Esophagus squamous epithelium (tissue), 5 donors: ENCODE results near the gene ANKFN1. TPM values are rescaled to one million over a fixed set of nuclear protein-coding genes. Genes with fewer than 3 reads are reported as not detected.

ENCODE experiments used
- DNase-seq: peaks from one replicate; lab custom pipeline; 2025; lab: John Stamatoyannopoulos, UW
- H3K27ac ChIP-seq, 4 donors: fragments of 200-600 bp; sonication (generic); one replicate each; pipeline ENCODE4 v1.5.1; 2016 to 2019; ENCODE audit warnings: mild to moderate bottlenecking in 1 of 4
- H3K27me3 ChIP-seq, 4 donors: fragments of 200-600 bp; sonication (generic); 1 replicate in 3 of 4; 2 replicates in 1 of 4; pipeline versions ENCODE4 v1.5.1 to v1.6.0; 2017 to 2021; ENCODE audit warnings: antibody characterized with exemption in 1 of 4
- H3K36me3 ChIP-seq, 3 donors: fragments of 200-600 bp; sonication (generic); one replicate each; pipeline ENCODE4 v1.5.1; 2016 to 2019
- H3K4me1 ChIP-seq, 3 donors: fragments of 200-600 bp; sonication (generic); one replicate each; pipeline ENCODE4 v1.5.1; 2017 to 2019
- H3K4me3 ChIP-seq, 4 donors: fragments of 200-600 bp; sonication (generic); 1 replicate in 3 of 4; 2 replicates in 1 of 4; pipeline ENCODE4 v1.5.1; 2016 to 2019; ENCODE audit warnings: mild to moderate bottlenecking in 2 of 4, moderate library complexity in 1 of 4
- H3K9me3 ChIP-seq, 3 donors: fragments of 200-600 bp; sonication (generic); one replicate each; pipeline ENCODE4 v1.5.1; 2016 to 2019
- POLR2A ChIP-seq, 4 donors: fragments of 450-650 bp; IDR thresholded peaks; one replicate each; pipeline ENCODE4 v1.6.1; 2017; ENCODE audit warnings: antibody characterized with exemption in 4 of 4, mild to moderate bottlenecking in 4 of 4, moderate library complexity in 3 of 4
- WGBS, 2 donors: methylation state at CpG; one replicate each; pipeline ENCODE4 v1.1.5; 2018; 5-methylcytosine and 5-hydroxymethylcytosine counted together
- intact Hi-C: fragments of 100-400 bp; cut with DNase I; formaldehyde crosslinking; loops from one replicate; pipeline ENCODE4 v1.15.0; 2022
- total RNA-seq, 4 donors: library from RNA; depleted of rRNA; stranded (reverse); fragments of >200 nt; gene quantifications; one replicate each; pipeline ENCODE4 v1.1.0, GENCODE V29; 2016
- TF ChIP-seq, protein P1 (sequence below), 6 experiments: fragments of 450-650 bp in 4 of 6; fragments of 200-600 bp in 2 of 6; sonication (generic) in 2 of 6; IDR thresholded peaks; one replicate each; pipeline ENCODE4 v1.5.1; 2016 to 2019; ENCODE audit warnings: antibody characterized with exemption in 6 of 6, mild to moderate bottlenecking in 4 of 6, moderate library complexity in 4 of 6
- donor health status: DM: yes; HTN: yes; CAD: no.

ANKFN1 gene
- total RNA-seq, 4 donors from 2014 or later: under 0.01 to 0.31 TPM; not detected in 2

DNA sequence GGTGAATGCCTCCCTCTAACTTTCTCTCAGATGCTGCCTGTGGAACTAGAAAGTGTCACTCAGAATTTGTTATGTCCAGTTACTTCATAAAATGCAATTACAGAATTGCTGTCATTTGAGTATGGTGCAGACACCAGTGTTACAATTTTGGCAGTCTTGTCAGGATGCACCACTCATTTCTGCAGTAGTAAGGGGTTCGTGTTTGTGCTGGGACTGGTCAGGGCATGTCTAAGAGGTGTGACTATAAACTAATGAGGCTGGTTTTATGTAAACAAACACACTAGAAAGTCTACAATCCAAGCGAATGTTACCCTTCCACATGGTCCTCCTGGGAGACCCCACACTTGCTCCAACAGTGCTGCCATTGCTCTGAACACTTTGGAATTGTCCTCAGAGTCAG lies 206.2 kb downstream of the ANKFN1 start:
- Histone ChIP-seq H3K27ac (no peak overlapping the region), H3K4me3 (no peak overlapping the region), H3K4me1 (no peaks in the 10 kb centered on the region), H3K36me3 (no peaks in the 10 kb centered on the region), H3K9me3 (no peaks in the 10 kb centered on the region), H3K27me3 (no peaks in the 10 kb centered on the region)
- TF ChIP-seq, protein P1, sequence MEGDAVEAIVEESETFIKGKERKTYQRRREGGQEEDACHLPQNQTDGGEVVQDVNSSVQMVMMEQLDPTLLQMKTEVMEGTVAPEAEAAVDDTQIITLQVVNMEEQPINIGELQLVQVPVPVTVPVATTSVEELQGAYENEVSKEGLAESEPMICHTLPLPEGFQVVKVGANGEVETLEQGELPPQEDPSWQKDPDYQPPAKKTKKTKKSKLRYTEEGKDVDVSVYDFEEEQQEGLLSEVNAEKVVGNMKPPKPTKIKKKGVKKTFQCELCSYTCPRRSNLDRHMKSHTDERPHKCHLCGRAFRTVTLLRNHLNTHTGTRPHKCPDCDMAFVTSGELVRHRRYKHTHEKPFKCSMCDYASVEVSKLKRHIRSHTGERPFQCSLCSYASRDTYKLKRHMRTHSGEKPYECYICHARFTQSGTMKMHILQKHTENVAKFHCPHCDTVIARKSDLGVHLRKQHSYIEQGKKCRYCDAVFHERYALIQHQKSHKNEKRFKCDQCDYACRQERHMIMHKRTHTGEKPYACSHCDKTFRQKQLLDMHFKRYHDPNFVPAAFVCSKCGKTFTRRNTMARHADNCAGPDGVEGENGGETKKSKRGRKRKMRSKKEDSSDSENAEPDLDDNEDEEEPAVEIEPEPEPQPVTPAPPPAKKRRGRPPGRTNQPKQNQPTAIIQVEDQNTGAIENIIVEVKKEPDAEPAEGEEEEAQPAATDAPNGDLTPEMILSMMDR (IDR thresholded peaks at IDR 0.05): no peak
- no peak for TF ChIP-seq POLR2A (IDR thresholded peaks at IDR 0.05)
- WGBS, 2 donors: 9 to 11% methylated on average over 2 of the region's 2 CpGs
- intact Hi-C loops: no loop called here
- no peak for DNase-seq

DNA sequence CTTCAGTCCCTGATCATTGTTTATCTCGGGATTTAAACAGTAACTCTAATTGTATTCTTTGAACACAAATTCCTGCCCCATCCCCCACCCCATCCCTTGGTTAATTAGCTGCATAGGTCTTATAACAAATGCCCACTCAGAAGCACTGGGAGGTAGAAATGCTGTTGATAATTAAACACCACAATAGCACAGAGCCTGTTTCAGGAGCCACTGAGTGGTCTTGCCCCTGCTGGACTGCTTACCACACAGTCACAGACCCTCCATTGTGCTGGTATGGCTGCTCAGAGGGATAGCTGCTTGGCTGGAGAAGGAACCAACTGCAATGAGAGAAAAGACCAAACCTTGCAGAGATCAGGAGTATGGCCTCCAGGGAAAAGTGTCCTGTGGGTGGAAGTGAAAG lies 214.1 kb downstream of the ANKFN1 start:
- H3K27ac ChIP-seq: no peak overlapping the region
- DNase-seq: no peak
- no peak overlapping the region for H3K4me3 ChIP-seq
- no peaks in the 10 kb centered on the region for H3K27me3 ChIP-seq
- H3K4me1 ChIP-seq: no peaks in the 10 kb centered on the region
- H3K9me3 ChIP-seq: no peaks in the 10 kb centered on the region
- no peaks in the 10 kb centered on the region for H3K36me3 ChIP-seq
- intact Hi-C loops: no loop called here
- TF ChIP-seq POLR2A (IDR thresholded peaks at IDR 0.05): no peak
- TF ChIP-seq, protein P1 (IDR thresholded peaks at IDR 0.05): no peak
- WGBS, 2 donors: 44 to 50% methylated on average over 1 of the region's 1 CpG

DNA sequence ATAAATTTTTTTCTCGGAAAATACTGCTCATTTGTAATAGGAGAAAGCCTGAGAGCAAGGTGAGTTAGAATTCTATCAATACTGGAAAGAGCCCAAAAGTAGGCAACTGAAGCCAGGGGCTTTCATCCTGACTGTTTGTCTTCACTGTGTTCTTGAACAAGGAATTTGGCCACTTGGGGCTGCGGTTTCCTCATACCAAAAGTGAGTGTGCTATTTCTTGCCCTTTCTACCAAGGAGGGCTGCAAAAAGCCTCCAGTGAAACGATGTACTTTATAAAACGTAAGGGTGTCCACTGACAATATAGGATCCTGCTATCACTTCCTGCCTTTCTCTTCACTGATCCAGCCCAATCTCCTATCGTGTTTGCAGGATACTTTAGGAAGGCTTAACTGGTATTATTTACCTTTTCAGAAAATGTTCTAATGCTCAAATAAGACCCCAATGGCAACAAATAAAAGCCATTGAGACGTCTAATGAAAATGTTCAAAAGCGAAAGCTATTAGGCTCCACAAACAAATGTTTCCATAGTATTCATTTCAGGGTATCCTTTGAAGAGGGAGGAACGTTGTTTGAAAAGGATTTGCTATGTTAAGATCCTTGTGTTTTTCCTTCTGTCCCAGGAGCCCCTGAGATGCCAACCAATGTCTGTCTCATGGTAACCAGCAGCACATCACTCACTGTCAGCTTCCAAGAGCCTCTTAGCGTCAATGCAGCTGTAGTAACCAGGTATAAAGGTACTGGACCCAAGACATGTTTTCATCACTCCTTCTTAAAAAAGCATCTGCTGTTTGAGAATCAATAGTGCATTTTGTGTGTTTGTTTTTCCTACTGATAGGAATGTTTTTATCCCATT lies 220.9 kb downstream of the ANKFN1 start:
- 33 to 41% methylated on average over 9 of the region's 9 CpGs for WGBS, 2 donors
- no peaks in the 10 kb centered on the region for H3K9me3 ChIP-seq
- intact Hi-C loops: no loop called here
- DNase-seq: no peak
- no peaks in the 10 kb centered on the region for H3K4me1 ChIP-seq
- no peaks in the 10 kb centered on the region for H3K36me3 ChIP-seq
- H3K27me3 ChIP-seq: no peaks in the 10 kb centered on the region
- H3K27ac ChIP-seq: no peak overlapping the region
- no peak overlapping the region for H3K4me3 ChIP-seq
- TF ChIP-seq POLR2A (IDR thresholded peaks at IDR 0.05): no peak
- TF ChIP-seq, protein P1 (IDR thresholded peaks at IDR 0.05): no peak

DNA sequence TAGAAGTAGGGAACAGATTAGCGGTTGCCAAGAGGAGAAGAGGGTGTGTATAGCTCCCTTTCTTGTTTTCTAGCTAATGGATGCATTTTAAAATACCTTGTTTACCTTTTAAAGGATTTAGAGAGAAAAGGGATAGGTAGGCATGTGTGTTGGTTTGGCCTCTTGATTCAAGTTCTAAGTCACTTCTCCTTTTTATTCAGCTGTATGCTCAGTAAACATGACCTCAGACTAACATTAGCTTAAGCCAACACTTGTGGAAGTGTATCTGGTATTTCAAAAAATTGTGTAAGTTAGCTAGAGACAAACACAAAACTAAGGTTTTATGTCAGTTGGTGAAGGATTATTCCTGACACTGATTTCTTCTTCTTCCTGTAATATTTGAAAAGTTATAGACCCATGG lies 236.1 kb downstream of the ANKFN1 start:
- WGBS, 2 donors: 67 to 74% methylated on average over 1 of the region's 1 CpG
- no peak for DNase-seq
- H3K27ac ChIP-seq: no peak overlapping the region

DNA sequence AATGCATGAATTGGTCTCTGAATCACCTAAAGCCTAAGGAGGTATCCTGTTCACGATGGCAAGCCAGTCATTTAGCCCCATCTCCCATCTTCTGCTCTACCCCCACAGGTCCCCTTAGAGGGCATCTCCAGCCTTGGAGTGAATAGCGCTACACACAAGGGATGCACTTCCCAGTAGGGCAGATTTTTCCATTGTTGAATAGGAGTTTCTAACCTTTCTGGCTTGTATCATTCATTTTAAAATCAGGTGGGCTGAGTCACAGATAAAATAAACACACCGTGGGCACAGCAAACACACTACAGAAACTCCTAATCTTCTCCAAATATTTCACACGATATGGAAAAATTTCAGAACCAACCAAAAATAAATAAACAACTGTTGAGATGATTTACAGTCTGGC lies 239.0 kb downstream of the ANKFN1 start:
- no peaks in the 10 kb centered on the region for H3K36me3 ChIP-seq
- H3K9me3 ChIP-seq: no peaks in the 10 kb centered on the region
- TF ChIP-seq, protein P1 (IDR thresholded peaks at IDR 0.05): no peak
- no peak for TF ChIP-seq POLR2A (IDR thresholded peaks at IDR 0.05)
- intact Hi-C loops: no loop called here
- H3K27ac ChIP-seq: no peak overlapping the region
- H3K4me1 ChIP-seq: no peaks in the 10 kb centered on the region
- DNase-seq: no peak
- 48 to 53% methylated on average over 4 of the region's 4 CpGs for WGBS, 2 donors
- H3K27me3 ChIP-seq: no peaks in the 10 kb centered on the region
- no peak overlapping the region for H3K4me3 ChIP-seq

More for the DNA sequence above, 236.1 kb downstream of the ANKFN1 start:
- intact Hi-C loops: no loop called here
- Histone ChIP-seq H3K9me3 (no peaks in the 10 kb centered on the region), H3K27me3 (no peaks in the 10 kb centered on the region), H3K4me3 (no peak overlapping the region), H3K4me1 (no peaks in the 10 kb centered on the region), H3K36me3 (no peaks in the 10 kb centered on the region)
- no peak for TF ChIP-seq POLR2A (IDR thresholded peaks at IDR 0.05)
- TF ChIP-seq, protein P1 (IDR thresholded peaks at IDR 0.05): no peak
